ENCODE results near the gene TRIM56.

DNA sequence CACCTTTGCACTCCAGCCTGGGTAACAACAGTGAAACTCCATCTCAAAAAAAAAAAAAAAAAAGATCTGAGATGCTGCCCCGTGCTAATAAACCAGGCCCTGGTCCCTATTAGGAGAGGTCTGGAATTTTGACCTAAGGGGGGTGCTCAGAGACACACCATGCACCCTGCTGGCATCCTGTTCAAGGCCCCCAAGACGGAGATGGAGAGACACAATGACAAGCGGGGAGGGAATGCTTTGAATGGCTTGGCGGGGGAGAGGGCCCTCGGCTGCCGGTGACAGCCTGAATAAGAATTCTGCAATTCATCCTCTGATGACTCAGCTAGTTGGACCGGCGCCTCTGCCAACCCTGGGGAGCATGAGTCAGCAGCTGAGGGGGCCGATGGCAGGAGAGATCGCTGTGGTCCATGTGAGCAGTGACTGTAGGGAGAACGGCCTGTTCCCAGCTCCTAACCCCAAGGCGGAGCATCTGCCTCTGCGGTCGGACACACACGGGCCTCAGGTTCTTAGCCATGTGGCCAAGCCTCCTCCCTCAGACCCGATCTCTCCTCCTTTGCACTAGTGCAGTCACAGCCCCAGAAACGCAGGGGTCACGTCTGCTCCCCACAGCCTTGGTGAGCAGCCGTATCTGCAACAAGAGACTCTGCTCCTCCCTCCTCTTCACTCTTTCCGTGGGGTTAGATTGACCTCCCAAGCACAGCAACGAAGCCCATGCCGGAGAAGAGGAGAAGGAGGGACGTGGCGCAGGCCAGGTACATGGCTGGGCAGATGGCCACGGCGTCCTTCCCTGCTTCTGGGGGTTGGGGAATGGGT, 14.9 kb downstream of the TRIM56 start:
- TF ChIP-seq CTCF (IDR thresholded peaks at IDR 0.05) (no peak), POLR2A (IDR thresholded peaks at IDR 0.05) (no peak)
